ENCODE data around the gene NADK2. TPM values are rescaled to one million over a fixed set of nuclear protein-coding genes. Genes with fewer than 3 reads are reported as not detected.

NADK2 gene
- polyA plus RNA-seq, 3 donors: 51.0 to 57.2 (median 55.6) TPM

DNA sequence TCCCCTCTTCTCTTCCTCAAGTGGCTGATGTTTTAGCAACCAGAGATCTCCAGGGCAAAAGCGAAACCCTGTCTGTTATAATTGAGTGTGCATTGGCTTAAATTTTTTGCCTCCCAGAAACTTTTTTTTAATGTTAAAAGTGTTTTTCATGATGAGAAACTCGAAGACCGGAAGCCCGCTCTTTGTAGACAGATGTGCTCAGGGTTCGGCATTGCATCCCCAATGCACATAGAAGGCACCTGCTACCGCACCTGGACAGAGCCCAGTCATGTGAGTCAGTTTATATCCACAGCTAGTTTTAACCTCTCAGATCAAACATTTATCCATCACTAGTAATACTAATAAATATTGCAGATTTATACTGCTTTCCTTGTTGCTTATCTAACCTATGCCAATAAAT lies 19.5 kb upstream of the NADK2 start:
- DNase-seq (ENCODE audit: extremely low read depth in 1 of 11, low read depth in 9 of 11, low spot score in 4 of 11): no peak

DNA sequence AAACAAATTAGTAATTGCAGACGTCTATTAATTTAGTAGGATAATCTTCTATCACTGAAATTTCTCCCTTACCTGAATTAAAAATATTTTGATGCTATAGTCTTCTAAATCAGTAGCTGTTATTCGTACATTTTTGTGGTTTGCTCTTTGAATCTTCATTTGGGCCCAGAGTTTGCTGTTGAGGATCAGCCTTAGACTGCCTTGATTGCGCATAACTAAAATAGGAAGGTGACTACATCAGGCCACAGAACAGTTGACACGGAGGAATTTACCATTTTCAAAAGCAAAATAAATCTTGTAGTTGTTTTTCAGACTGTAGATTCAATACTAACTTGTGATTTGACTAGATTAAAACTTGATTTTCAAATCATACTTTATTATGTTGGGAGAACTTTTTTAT lies 11.8 kb upstream of the NADK2 start:
- DNase-seq (ENCODE audit: extremely low read depth in 1 of 11, low read depth in 9 of 11, low spot score in 4 of 11): no peak

DNA sequence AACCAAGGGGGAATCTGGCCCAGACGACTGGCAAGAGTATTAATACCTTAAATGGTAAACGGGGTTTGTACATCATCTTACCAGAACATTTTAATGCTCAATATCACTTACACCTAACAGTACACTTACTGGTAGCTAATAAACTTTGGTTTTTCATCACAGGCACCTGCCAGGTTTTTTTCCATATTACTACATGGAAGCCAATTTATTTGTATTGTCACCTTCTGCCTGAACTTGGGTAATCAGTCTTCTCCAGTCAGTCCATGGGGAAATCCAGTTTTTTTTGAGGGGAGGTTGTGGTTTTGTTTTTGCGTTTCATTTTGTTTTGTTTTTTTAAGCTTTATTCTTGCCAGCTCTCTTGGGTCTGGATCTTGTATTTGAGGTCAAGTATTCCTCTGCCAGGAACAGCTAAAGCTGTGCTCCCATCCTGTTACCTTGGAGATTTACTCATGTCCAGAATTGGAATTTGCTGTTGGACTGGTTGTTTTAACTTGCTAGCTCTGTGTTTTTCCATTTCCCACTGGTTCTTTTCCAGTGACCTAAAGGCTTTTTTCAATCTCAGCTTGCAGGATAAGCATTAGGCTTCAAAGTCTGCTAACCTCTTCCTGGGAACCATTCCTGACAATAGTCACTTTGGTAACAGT lies 11.1 kb upstream of the NADK2 start:
- no peak for DNase-seq (ENCODE audit: extremely low read depth in 1 of 11, low read depth in 9 of 11, low spot score in 4 of 11)

- no peak for DNase-seq (ENCODE audit: extremely low read depth in 1 of 11, low read depth in 9 of 11, low spot score in 4 of 11)
These were observed 9.5 kb upstream of the NADK2 start for GRCh38 chr5:36251218-36251617.

GRCh38 chr5:36250427-36250826 lies 8.7 kb upstream of the NADK2 start:
- no peak for DNase-seq (ENCODE audit: extremely low read depth in 1 of 11, low read depth in 9 of 11, low spot score in 4 of 11)

- no peak for DNase-seq (ENCODE audit: extremely low read depth in 1 of 11, low read depth in 9 of 11, low spot score in 4 of 11)
These were observed 4.5 kb upstream of the NADK2 start for GRCh38 chr5:36246036-36246800.

DNA sequence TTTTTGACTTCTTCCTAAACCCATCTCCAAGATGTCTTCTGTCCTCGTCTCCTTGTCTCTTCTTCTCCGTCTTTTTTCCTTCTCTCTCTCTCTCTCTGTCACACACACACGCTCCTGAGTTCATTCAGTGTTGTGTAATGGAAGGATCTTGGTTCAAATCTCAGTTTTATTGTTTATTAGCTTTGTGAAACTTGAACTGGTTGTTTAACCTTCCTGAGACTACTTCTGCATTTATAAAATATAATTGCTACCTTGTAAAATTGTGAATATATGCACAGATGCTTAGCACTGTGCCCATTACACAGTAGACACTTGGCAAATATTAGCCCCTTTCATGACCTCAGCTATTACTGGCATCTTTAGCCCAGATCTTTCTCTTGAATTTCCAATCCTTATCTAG lies 2.4 kb upstream of the NADK2 start:
- DNase-seq (ENCODE audit: extremely low read depth in 1 of 11, low read depth in 9 of 11, low spot score in 4 of 11): no peak

GRCh38 chr5:36243653-36244052 lies 1.9 kb upstream of the NADK2 start:
- DNase-seq (ENCODE audit: extremely low read depth in 1 of 11, low read depth in 9 of 11, low spot score in 4 of 11): no peak

DNA sequence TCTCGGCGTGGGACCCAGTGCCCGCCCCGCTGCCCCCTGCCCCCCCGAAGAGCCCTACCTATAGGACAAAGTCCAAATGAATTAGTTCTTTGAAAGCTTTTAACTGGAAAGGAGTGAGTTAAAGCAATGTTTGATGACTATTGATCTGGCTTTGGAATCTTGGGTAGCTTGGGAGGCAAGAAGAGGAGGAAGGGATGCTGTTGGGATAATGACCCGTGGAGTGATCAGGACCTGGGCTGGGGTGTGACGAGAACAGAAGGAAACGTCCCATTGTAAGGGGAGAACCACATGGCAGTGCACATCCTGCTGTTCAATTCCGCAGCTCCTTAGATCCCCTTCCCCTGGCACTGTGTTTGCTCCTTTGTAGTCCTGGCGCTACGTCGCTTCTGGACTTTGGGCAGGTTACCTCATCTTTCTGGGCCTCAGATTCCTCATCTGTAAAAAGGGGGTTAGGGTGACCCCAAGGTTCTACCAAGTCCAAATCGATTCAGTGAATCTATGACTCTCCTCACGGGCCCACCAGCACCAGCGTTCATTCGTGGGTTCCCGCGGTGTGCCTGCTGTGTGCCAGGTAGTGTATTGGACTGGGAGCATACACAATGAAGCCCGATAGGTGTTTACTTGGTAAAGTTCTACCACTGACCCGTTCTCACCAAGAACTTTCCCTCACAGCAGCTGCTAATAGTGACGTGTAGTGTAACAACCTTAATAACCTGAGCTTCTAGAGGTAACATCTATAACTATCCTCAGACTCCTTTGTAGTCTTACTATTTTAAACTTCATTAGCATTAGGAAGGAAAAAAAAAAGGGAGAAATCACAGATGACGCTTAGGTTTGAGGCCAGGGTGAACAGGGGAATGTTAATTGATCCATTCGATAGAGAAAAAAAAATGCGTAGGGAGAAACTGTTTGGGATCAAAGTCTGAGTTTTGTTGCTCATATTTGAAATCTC lies 1.1 kb upstream of the NADK2 start:
- peak in 1 of 11 donors; percentile 15 for DNase-seq (ENCODE audit: extremely low read depth in 1 of 11, low read depth in 9 of 11, low spot score in 4 of 11)

DNA sequence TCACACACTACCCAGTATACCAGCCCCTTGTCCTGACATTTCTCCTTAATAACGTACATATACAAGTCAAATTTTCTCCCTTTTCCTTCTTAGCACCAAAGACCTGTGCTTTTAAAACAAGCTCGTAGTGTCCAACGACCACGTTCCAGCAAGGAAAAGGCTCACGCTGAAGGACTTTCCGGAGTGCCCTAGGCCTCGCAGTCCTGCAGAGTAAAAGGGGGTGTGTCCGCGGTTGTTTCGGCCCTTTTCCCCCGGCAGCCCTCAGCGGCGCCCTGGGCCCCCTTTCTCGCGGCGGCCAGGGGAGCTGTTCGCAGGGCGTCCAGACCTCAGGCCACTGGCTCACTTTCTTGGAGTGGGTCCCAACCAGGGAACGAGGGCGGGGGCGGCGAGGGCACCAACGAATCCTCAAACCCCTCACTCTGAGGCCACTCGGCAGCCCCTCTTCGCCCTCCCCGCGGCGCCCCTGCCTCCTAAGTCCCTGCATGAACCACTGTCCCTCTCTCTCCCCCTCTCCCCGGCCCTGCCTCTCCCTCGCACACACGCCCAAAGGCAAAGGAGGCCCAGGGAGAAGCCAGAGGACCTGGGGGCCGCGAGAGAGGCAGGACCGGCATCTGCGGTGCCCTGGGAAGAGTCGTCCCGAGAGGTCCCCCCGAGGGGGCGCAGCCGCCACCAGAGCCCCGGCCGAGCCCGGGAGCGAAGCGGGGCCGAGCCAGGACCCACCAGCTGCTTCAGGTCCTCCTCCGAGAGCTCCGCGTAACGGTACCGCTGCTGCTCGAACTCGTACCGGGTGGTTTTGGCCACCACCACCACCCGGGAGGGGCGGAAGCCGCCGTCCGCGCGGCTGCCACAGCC lies 720 bp downstream of the NADK2 start:
- peak; percentile 35 to 64 (median 56) for DNase-seq (ENCODE audit: extremely low read depth in 1 of 11, low read depth in 9 of 11, low spot score in 4 of 11)

GRCh38 chr5:36239370-36240293 lies 2.1 kb downstream of the NADK2 start:
- no peak for DNase-seq (ENCODE audit: extremely low read depth in 1 of 11, low read depth in 9 of 11, low spot score in 4 of 11)

- DNase-seq (ENCODE audit: extremely low read depth in 1 of 11, low read depth in 9 of 11, low spot score in 4 of 11): no peak
These were observed 3.0 kb downstream of the NADK2 start for GRCh38 chr5:36238502-36239295.

- no peak for DNase-seq (ENCODE audit: extremely low read depth in 1 of 11, low read depth in 9 of 11, low spot score in 4 of 11)
These were observed 4.0 kb downstream of the NADK2 start for GRCh38 chr5:36237751-36238150.

DNA sequence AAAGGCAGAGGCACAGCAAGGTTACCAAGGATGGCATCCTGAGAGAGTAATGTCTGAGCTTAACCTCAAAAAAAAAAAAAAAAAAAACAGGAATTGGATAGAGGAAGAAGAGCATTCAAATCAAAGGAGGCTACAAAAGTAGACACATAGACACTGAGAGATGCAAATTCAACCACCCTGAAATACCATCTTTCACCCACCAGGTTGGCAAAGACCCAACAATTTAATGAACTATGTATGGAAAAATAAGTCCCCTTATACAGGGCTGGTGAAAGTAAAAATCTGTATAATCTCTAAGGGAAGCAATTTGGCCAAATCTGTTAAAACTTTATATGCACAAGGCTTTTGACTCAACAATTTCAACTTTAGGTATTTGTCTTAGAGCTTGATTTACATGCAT lies 4.9 kb downstream of the NADK2 start:
- DNase-seq (ENCODE audit: extremely low read depth in 1 of 11, low read depth in 9 of 11, low spot score in 4 of 11): no peak

GRCh38 chr5:36232533-36232932 lies 9.2 kb downstream of the NADK2 start:
- no peak for DNase-seq (ENCODE audit: extremely low read depth in 1 of 11, low read depth in 9 of 11, low spot score in 4 of 11)

DNA sequence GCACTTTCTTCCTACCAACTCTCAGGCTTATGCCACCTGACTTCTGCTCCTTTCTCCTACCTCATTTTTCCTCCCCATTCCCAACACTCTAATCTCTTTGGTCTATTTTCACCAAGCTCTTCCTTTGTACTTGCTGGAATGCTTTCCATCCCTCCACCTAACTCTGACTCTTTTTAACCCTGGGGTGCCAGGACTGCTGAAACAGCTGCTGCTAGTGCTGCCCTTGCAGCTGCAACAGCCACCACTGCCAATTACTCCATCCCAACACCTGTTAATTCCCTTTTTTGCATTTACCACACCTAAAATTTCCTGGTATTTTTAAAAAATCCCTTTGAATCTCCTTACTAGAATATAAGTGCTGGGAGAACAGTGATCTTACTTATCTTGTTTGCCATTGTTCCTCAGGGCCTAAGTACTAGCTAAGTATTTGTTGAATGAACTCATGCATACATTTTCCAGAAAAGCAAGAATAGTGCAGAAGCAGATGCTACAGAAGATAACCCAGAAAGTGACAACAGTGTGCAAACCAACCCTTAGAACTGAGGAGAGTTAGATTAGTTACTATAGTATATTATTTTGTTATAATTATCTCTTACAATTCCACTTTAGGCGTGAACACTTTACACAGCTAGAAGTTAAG lies 11.5 kb downstream of the NADK2 start:
- DNase-seq (ENCODE audit: extremely low read depth in 1 of 11, low read depth in 9 of 11, low spot score in 4 of 11): no peak

- no peak for DNase-seq (ENCODE audit: extremely low read depth in 1 of 11, low read depth in 9 of 11, low spot score in 4 of 11)
These were observed 13.2 kb downstream of the NADK2 start for GRCh38 chr5:36228505-36228904.

All from renal cortex interstitium (tissue), 11 donors.